Mesendoderm (in vitro differentiated cells): ENCODE results near the gene TNRC6C.

Experiments used
- DNase-seq: peaks from one replicate; pipeline ENCODE4 v3.0.0; 2013
- H2AK5ac ChIP-seq: 2 replicates; pipeline ENCODE4 v1.6.1; 2013; ENCODE audit warnings: low read length, inconsistent platforms
- H2BK120ac ChIP-seq: 2 replicates; pipeline ENCODE4 v1.6.1; 2013; ENCODE audit warnings: low read depth, mild to moderate bottlenecking, low read length, moderate library complexity, mixed read lengths
- H2BK15ac ChIP-seq: replicated peaks from 2 replicates; pipeline ENCODE4 v1.6.1; 2013; ENCODE audit warnings: low read depth, mild to moderate bottlenecking, moderate library complexity
- H2BK5ac ChIP-seq: 2 replicates; pipeline ENCODE4 v1.6.1; 2013; ENCODE audit warnings: low read length, inconsistent platforms
- H3K18ac ChIP-seq: 2 replicates; pipeline ENCODE4 v1.6.1; 2013; ENCODE audit warnings: mild to moderate bottlenecking, low read length, mixed read lengths
- H3K23ac ChIP-seq: one replicate; pipeline ENCODE4 v1.6.1; 2013; ENCODE audit warnings: low read length
- H3K27ac ChIP-seq: 2 replicates; pipeline ENCODE4 v1.5.1; 2013; ENCODE audit warnings: low read depth, mild to moderate bottlenecking, inconsistent platforms, low read length, moderate library complexity
- H3K27me3 ChIP-seq: 2 replicates; pipeline ENCODE4 v1.6.1; 2013; ENCODE audit warnings: low read length, control low read depth, mild to moderate bottlenecking, inconsistent platforms; ENCODE audit not compliant: insufficient read depth, poor library complexity
- H3K36me3 ChIP-seq: 2 replicates; pipeline ENCODE4 v1.6.1; 2013; ENCODE audit warnings: low read length, inconsistent platforms; ENCODE audit not compliant: control insufficient read depth, insufficient read depth
- H3K4ac ChIP-seq: one replicate; pipeline ENCODE4 v1.6.1; 2013; ENCODE audit warnings: low read depth, mild to moderate bottlenecking, low read length, moderate library complexity
- H3K4me1 ChIP-seq: 2 replicates; pipeline ENCODE4 v1.6.1; 2013; ENCODE audit warnings: low read depth, low read length, inconsistent platforms; ENCODE audit not compliant: control insufficient read depth
- H3K4me2 ChIP-seq: 2 replicates; pipeline ENCODE4 v1.6.1; 2013; ENCODE audit warnings: low read length
- H3K4me3 ChIP-seq: 2 replicates; pipeline ENCODE4 v1.5.1; 2013; ENCODE audit warnings: mild to moderate bottlenecking, low read length
- H3K56ac ChIP-seq: one replicate; pipeline ENCODE4 v1.6.1; 2013; ENCODE audit warnings: low read length
- H3K79me1 ChIP-seq: 2 replicates; pipeline ENCODE4 v1.6.1; 2013; ENCODE audit warnings: low read length, inconsistent platforms
- H3K79me2 ChIP-seq: 2 replicates; pipeline ENCODE4 v1.6.1; 2013; ENCODE audit warnings: mild to moderate bottlenecking, low read length; ENCODE audit not compliant: control insufficient read depth, insufficient read depth
- H3K9ac ChIP-seq: 2 replicates; pipeline ENCODE4 v1.6.1; 2013; ENCODE audit warnings: low read length, inconsistent platforms
- H4K5ac ChIP-seq: one replicate; pipeline ENCODE4 v1.6.1; 2013; ENCODE audit warnings: low read length
- H4K8ac ChIP-seq: one replicate; pipeline ENCODE4 v1.6.1; 2013; ENCODE audit warnings: low read depth, mild to moderate bottlenecking, control low read depth, low read length, moderate library complexity
- WGBS: extraction: QIAGEN DNeasy Blood & Tissue Kit; methylation state at CpG from one replicate; pipeline ENCODE4 v1.1.7; 2013; ENCODE audit warnings: low lambda C conversion rate, missing lambda C conversion rate; ENCODE audit not compliant: insufficient coverage; ENCODE audit errors: extremely low coverage; 5-methylcytosine and 5-hydroxymethylcytosine counted together

TNRC6C gene

GRCh38 chr17:78125976-78126894 is 167.7 kb downstream of the TNRC6C start:
- Histone ChIP-seq H3K79me1 (peaks cover 8% of the 10 kb centered on the region), H4K5ac (no peak overlapping the region), H3K36me3 (peaks cover 20% of the 10 kb centered on the region), H2BK15ac (no peak overlapping the region), H3K56ac (peak overlapping the region; percentile 87), H3K27ac (peak overlapping the region; percentile 1), H3K4me2 (no peak overlapping the region), H3K4me1 (peaks cover 11% of the 10 kb centered on the region), H3K9ac (peak overlapping the region; percentile 79), H3K27me3 (no peaks in the 10 kb centered on the region), H3K4ac (peak overlapping the region; percentile 21), H3K23ac (no peak overlapping the region), H3K4me3 (no peak overlapping the region), H2AK5ac (no peak overlapping the region), H3K79me2 (peaks cover 20% of the 10 kb centered on the region), H2BK5ac (no peak overlapping the region), H4K8ac (no peak overlapping the region), H2BK120ac (no peak overlapping the region), H3K18ac (peak overlapping the region; percentile 43)
- no CpG with 5 or more reads among the region's 25 CpGs for WGBS
- no peak for DNase-seq

- H3K4me1 ChIP-seq, result peaks cover 11% of the 10 kb centered on the region
- peaks cover 18% of the 10 kb centered on the region for H3K36me3 ChIP-seq
- H3K4me2 ChIP-seq, result peak overlapping the region; percentile 35
- H3K4me3 ChIP-seq, result no peak overlapping the region
- no peak overlapping the region for H3K23ac ChIP-seq
- peaks cover 20% of the 10 kb centered on the region for H3K79me2 ChIP-seq
- WGBS, result no CpG with 5 or more reads among the region's 6 CpGs
- no peak overlapping the region for H4K5ac ChIP-seq
- H3K27me3 ChIP-seq, result no peaks in the 10 kb centered on the region
- peak overlapping the region; percentile 87 for H3K56ac ChIP-seq
- H3K9ac ChIP-seq, result peak overlapping the region; percentile 79
- H2BK5ac ChIP-seq, result peak overlapping the region; percentile 33
- H2AK5ac ChIP-seq, result peak overlapping the region; percentile 1
- peaks cover 8% of the 10 kb centered on the region for H3K79me1 ChIP-seq
- no peak for DNase-seq
- peak overlapping the region; percentile 43 for H3K18ac ChIP-seq
- peak overlapping the region; percentile 83 for H3K27ac ChIP-seq
- no peak overlapping the region for H4K8ac ChIP-seq
- H3K4ac ChIP-seq, result peak overlapping the region; percentile 21
- no peak overlapping the region for H2BK15ac ChIP-seq
- no peak overlapping the region for H2BK120ac ChIP-seq
Measured at GRCh38 chr17:78126895-78127238, 168.4 kb downstream of the TNRC6C start.

DNA sequence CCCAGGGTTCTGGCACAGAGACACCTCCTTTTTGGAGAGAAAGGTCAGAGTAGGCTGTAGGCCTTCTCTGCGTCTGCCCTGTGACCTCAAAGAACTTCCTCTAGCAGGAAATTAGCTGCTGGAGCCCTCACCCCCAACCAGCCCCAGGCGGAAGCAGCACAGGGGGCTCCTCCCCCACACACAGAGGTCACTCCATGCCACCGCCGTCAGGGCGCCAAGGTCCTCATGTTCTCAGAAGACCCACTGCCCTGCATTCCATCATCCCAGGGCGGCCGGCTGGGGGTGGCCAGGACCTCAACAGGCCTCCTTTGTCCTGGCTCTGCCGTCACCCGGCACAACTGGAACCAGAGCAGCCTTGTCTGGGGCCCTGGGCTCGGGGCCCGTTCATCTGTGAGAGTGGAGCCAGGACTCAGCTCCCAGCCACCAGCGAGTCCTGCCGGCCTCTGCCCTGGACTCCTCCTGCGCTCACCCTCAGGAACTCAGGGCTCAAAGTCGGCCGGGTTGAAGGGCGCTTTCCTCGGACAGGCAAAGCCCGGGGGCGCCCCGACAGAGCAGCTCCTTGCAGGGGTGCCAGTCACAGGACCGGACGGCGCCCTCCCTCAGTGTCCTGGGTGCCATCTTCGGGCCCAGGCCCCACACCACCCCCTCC is 168.9 kb downstream of the TNRC6C start:
- H3K4me2 ChIP-seq, result peak overlapping the region; percentile 35
- H2AK5ac ChIP-seq, result peak overlapping the region; percentile 1
- peak overlapping the region; percentile 37 for H2BK5ac ChIP-seq
- peaks cover 20% of the 10 kb centered on the region for H3K79me2 ChIP-seq
- H3K27ac ChIP-seq, result peak overlapping the region; percentile 83
- no peak overlapping the region for H3K23ac ChIP-seq
- H3K4me3 ChIP-seq, result peak overlapping the region; percentile 92
- peaks cover 15% of the 10 kb centered on the region for H3K36me3 ChIP-seq
- peak overlapping the region; percentile 95 for H3K18ac ChIP-seq
- H3K27me3 ChIP-seq, result no peaks in the 10 kb centered on the region
- H4K5ac ChIP-seq, result no peak overlapping the region
- H3K56ac ChIP-seq, result peak overlapping the region; percentile 87
- peaks cover 8% of the 10 kb centered on the region for H3K79me1 ChIP-seq
- DNase-seq, result peak; percentile 85
- peak overlapping the region; percentile 79 for H3K9ac ChIP-seq
- H3K4me1 ChIP-seq, result peaks cover 11% of the 10 kb centered on the region
- H2BK120ac ChIP-seq, result no peak overlapping the region
- H2BK15ac ChIP-seq, result no peak overlapping the region
- WGBS, result no CpG with 5 or more reads among the region's 25 CpGs
- H4K8ac ChIP-seq, result no peak overlapping the region
- H3K4ac ChIP-seq, result peak overlapping the region; percentile 74

- H3K27me3 ChIP-seq, result no peaks in the 10 kb centered on the region
- no peak overlapping the region for H3K23ac ChIP-seq
Measured at GRCh38 chr17:78127888-78128550, 169.5 kb downstream of the TNRC6C start.

DNA sequence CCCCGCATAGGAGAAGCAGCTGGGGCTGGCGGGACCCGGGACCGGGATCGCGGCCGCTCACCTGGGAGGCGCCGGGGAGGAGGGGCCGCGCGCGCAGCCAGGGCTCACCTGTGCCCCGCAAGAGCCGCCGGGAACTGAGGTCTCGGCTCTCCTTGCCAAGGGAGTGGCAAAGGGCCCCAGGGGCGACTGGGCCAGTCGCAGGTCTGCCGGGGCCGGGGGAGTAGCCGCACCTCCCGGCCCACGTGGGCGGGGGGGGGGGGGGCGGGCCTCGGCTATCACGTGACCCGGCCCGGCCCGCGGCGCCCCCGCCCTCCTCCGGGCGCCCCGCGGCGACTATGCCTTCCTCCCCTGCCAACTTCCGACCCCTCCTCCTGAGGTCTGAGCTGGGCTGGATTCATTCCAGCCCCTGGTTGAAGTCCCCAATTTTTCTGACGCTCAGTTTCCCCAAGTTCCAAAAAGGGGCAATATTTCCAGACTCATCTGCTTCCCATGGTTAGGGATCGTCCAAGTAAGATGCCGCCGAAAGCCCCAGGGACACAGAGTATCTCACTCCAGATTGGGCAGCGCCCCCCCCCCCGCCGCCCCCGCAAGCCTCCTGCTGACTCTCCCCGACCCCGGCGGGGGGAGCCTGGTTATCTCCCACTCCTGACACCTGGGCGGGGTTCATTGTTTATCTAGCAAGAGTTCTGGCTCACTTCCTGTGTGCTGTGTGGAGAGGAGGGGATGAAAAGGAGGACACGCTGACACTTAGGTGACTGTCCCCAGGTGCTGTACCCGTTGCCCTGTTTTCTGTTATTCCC is 170.2 kb downstream of the TNRC6C start, which contains the start of gene TMC6:
TSS of gene TMC6 (minus strand) at position 205 of the 800 bp plus-strand sequence. CDS start 1,923 bp downstream, outside the sequence.
- peak within 1 kb of the TSS; percentile 8 for H2AK5ac ChIP-seq
- peak; percentile 89 for DNase-seq
- H3K18ac ChIP-seq, result peak within 1 kb of the TSS; percentile 95
- H3K79me2 ChIP-seq, result peaks cover 20% of the 10 kb centered on the region
- H4K5ac ChIP-seq, result no peak within 1 kb of the TSS
- H3K4ac ChIP-seq, result peak within 1 kb of the TSS; percentile 82
- H3K23ac ChIP-seq, result no peak within 1 kb of the TSS
- peak within 1 kb of the TSS; percentile 79 for H3K9ac ChIP-seq
- H3K79me1 ChIP-seq, result peaks cover 3% of the 10 kb centered on the region
- H3K27ac ChIP-seq, result peak within 1 kb of the TSS; percentile 93
- peak within 1 kb of the TSS; percentile 88 for H2BK120ac ChIP-seq
- H3K4me2 ChIP-seq, result peak within 1 kb of the TSS; percentile 78
- peak within 1 kb of the TSS; percentile 87 for H3K56ac ChIP-seq
- peak within 1 kb of the TSS; percentile 7 for H4K8ac ChIP-seq
- no peaks in the 10 kb centered on the region for H3K27me3 ChIP-seq
- peaks cover 6% of the 10 kb centered on the region for H3K36me3 ChIP-seq
- H3K4me1 ChIP-seq, result peaks cover 11% of the 10 kb centered on the region
- peak within 1 kb of the TSS; percentile 88 for H2BK5ac ChIP-seq
- H3K4me3 ChIP-seq, result peak within 1 kb of the TSS; percentile 93
- H2BK15ac ChIP-seq, result no peak within 1 kb of the TSS
- no CpG with 5 or more reads among the region's 54 CpGs for WGBS

More at GRCh38 chr17:78127888-78128550, 169.5 kb downstream of the TNRC6C start:
- Histone ChIP-seq H3K27ac (peak overlapping the region; percentile 93), H3K79me1 (peaks cover 5% of the 10 kb centered on the region), H3K4me1 (peaks cover 11% of the 10 kb centered on the region), H3K56ac (peak overlapping the region; percentile 87), H3K4me2 (peak overlapping the region; percentile 78), H3K36me3 (peaks cover 9% of the 10 kb centered on the region), H3K9ac (peak overlapping the region; percentile 79), H4K5ac (no peak overlapping the region), H2BK5ac (peak overlapping the region; percentile 88), H4K8ac (peak overlapping the region; percentile 7), H2BK15ac (no peak overlapping the region), H2AK5ac (no peak overlapping the region), H3K4me3 (peak overlapping the region; percentile 93), H2BK120ac (peak overlapping the region; percentile 88), H3K79me2 (peaks cover 20% of the 10 kb centered on the region), H3K4ac (peak overlapping the region; percentile 82), H3K18ac (peak overlapping the region; percentile 95)
- DNase-seq, result no peak
- WGBS, result no CpG with 5 or more reads among the region's 39 CpGs
